Brain microvascular endothelial cell (primary cell): ENCODE results near the gene SBF2.

Experiments used
- DNase-seq: peaks from one replicate; pipeline ENCODE4 v3.0.0-alpha.2; 2020
- H3K27ac ChIP-seq: fragments of 250-450 bp; sonication (Bioruptor Pico); 2 replicates; pipeline ENCODE4 v1.5.1; 2020; ENCODE audit warnings: mild to moderate bottlenecking, moderate library complexity
- H3K27me3 ChIP-seq: fragments of 250-450 bp; sonication (Bioruptor Pico); replicated peaks from 2 replicates; pipeline ENCODE4 v1.5.1; 2020; ENCODE audit warnings: mild to moderate bottlenecking
- H3K36me3 ChIP-seq: fragments of 250-450 bp; sonication (Bioruptor Pico); replicated peaks from 2 replicates; pipeline ENCODE4 v1.5.1; 2020; ENCODE audit warnings: mild to moderate bottlenecking
- H3K4me3 ChIP-seq: 2 replicates; pipeline ENCODE4 v1.5.1; 2011; ENCODE audit warnings: low read depth, mild to moderate bottlenecking, control low read depth, low read length, moderate library complexity
- in situ Hi-C: cut with HindIII; loops from 2 replicates; pipeline ENCODE4 v1.10.0; 2017; ENCODE audit warnings: low sequenced_read_pairs, low pct_ligation_motif_present
- TF ChIP-seq, protein P1 (sequence below): IDR thresholded peaks from 2 replicates; pipeline ENCODE4 v1.5.1; 2011; ENCODE audit warnings: low read depth, mild to moderate bottlenecking, moderate library complexity, low read length, control low read depth, inconsistent platforms; ENCODE audit errors: missing control alignments

SBF2 gene

DNA sequence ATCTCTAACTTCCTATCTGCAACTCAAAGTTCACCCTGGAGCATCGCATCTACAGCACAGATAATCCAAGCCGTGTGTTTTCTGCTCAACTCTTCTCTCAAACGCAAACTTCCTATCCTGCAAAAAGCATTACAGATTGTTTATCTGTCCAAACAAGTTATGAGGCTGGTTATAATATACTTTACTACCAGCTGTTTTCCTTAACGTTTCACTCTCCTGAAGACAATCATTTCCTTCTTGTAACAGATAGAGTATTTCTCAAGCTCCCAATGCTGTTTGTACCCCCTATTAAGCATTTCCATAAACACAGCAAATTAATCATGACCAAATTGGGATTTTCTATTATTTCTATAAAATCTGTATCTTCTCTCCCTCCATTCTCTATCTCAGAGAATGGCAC, 84.7 kb downstream of the SBF2 start:
- DNase-seq = no peak
- in situ Hi-C loops = no loop called here
- TF ChIP-seq, protein P1, sequence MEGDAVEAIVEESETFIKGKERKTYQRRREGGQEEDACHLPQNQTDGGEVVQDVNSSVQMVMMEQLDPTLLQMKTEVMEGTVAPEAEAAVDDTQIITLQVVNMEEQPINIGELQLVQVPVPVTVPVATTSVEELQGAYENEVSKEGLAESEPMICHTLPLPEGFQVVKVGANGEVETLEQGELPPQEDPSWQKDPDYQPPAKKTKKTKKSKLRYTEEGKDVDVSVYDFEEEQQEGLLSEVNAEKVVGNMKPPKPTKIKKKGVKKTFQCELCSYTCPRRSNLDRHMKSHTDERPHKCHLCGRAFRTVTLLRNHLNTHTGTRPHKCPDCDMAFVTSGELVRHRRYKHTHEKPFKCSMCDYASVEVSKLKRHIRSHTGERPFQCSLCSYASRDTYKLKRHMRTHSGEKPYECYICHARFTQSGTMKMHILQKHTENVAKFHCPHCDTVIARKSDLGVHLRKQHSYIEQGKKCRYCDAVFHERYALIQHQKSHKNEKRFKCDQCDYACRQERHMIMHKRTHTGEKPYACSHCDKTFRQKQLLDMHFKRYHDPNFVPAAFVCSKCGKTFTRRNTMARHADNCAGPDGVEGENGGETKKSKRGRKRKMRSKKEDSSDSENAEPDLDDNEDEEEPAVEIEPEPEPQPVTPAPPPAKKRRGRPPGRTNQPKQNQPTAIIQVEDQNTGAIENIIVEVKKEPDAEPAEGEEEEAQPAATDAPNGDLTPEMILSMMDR = no peak
- Histone ChIP-seq H3K4me3 (no peak overlapping the region), H3K36me3 (no peaks in the 10 kb centered on the region), H3K27me3 (no peaks in the 10 kb centered on the region), H3K27ac (no peak overlapping the region)

DNA sequence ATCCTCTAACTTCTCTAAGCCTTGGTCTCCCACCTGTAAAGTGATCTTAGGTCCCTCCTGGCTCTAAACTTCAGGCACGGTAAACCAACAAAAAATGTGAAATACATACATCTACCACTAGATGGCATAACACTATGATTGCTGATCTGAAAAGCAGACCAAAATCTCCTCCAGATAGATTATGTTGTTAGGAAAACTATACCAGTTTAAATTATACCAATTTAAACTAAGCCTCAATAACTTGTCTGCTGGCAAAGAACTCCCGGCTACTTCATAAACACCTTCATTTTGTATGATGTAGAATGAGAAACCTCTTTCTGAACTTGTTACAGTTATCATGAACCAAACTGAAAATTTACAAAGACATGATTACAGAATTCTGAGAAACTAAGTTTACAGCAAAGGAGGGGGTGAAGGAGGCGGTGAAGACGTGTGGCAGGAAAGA, 85.9 kb downstream of the SBF2 start:
- TF ChIP-seq, protein P1 = peak; percentile 57
- in situ Hi-C loops = no loop called here
- Histone ChIP-seq H3K36me3 (no peaks in the 10 kb centered on the region), H3K27me3 (no peaks in the 10 kb centered on the region), H3K4me3 (no peak overlapping the region), H3K27ac (no peak overlapping the region)
- DNase-seq = no peak

DNA sequence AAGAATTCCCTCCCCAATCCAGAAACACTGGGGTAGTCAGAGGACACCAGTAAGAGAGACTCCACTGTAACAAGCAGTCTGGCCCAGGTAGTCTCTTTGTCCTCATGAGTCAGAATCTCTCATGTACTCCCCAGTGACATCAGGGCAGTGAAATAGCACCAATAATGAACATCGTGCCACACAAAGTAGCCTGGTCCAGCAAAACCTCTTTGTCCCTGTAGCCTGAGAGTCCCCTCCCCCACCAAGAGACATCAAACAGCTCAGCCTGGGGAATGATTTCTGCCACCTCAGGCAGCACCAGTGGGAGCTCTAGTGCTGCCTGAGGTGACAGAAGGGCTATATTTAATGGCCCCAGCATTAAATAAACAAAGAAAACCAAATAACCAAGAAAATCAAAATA, 88.1 kb downstream of the SBF2 start:
- H3K4me3 ChIP-seq = no peak overlapping the region
- H3K27ac ChIP-seq = no peak overlapping the region
- TF ChIP-seq, protein P1 = no peak
- in situ Hi-C loops = no loop called here
- no peaks in the 10 kb centered on the region for H3K36me3 ChIP-seq
- no peaks in the 10 kb centered on the region for H3K27me3 ChIP-seq
- no peak for DNase-seq

DNA sequence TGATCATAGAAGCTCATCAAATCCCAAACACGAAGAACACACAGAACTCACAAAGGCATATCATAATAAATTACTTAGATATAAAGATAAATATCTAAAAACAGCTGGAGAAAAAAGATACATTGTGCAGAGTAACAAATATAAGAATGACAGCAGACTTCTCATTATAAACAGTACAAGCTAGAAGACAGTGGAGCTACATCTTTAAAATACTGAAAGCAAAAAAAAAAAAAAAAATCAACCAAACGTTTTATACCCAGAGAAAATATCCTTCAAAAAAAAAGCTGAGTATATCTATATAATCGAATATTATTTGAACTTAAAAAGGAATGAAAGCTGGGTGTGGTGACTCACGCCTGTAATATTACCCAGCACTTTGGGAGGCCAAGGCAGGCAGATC, 90.0 kb downstream of the SBF2 start:
- no peak for DNase-seq
- no peaks in the 10 kb centered on the region for H3K36me3 ChIP-seq
- in situ Hi-C loops = no loop called here

DNA sequence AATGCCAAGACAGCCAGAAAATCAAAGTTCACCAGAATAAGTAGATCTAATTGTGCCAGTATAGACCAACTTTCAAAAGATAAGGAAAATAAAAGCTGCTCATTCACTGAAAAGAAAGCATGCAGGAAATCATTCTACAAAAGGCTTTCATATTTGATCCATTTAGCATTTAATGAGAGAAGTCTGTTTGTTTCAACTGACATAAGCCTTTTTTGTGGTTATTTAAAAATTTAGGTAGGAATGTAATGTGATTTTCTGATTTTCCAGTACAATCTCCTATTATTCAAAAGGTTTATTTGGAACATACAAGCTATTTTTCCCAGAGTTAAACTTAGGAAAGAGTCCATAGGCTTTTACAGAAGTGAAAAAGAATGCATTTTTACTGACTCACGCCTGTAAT, 92.7 kb downstream of the SBF2 start:
- in situ Hi-C loops = no loop called here
- no peaks in the 10 kb centered on the region for H3K27me3 ChIP-seq
- H3K4me3 ChIP-seq = no peak overlapping the region
- no peaks in the 10 kb centered on the region for H3K36me3 ChIP-seq
- H3K27ac ChIP-seq = no peak overlapping the region
- TF ChIP-seq, protein P1 = no peak
- no peak for DNase-seq

More for the DNA sequence above, 90.0 kb downstream of the SBF2 start:
- no peak overlapping the region for H3K4me3 ChIP-seq
- H3K27ac ChIP-seq = no peak overlapping the region
- no peaks in the 10 kb centered on the region for H3K27me3 ChIP-seq
- TF ChIP-seq, protein P1 = no peak

DNA sequence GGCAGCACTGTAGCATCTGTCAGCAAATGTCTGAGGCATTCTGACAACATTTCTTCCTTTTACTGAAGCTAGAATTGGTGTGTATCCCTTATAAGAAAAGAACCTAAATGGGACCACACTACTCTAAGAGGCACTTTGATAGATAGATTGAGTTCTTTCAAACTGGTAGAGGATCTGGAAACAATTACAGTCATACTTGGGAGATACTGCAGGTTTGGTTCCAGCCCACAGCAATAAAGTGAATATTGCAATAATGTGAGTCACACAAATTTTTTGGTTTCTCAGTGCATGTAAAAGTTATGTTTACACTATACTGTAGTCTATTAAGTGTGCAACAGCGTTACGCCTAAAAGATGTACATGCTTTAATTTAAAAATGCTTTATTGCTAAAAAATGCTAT, 96.9 kb downstream of the SBF2 start:
- H3K27me3 ChIP-seq = no peaks in the 10 kb centered on the region
- TF ChIP-seq, protein P1 = no peak
- DNase-seq = no peak
- no peaks in the 10 kb centered on the region for H3K36me3 ChIP-seq
- H3K27ac ChIP-seq = no peak overlapping the region
- in situ Hi-C loops = no loop called here
- H3K4me3 ChIP-seq = no peak overlapping the region
